ENCODE results near the gene ZBTB7C. TPM values are rescaled to one million over a fixed set of nuclear protein-coding genes. Genes with fewer than 3 reads are reported as not detected.
"Not testable (repeated sequence)": the region's sequence is repeated elsewhere in the genome, so short reads cannot be mapped to it uniquely, and the experiment has no call there.

The ZBTB7C gene
- total RNA-seq, 2 experiments from 2014 or later: 0.09 TPM; not detected in 1

DNA sequence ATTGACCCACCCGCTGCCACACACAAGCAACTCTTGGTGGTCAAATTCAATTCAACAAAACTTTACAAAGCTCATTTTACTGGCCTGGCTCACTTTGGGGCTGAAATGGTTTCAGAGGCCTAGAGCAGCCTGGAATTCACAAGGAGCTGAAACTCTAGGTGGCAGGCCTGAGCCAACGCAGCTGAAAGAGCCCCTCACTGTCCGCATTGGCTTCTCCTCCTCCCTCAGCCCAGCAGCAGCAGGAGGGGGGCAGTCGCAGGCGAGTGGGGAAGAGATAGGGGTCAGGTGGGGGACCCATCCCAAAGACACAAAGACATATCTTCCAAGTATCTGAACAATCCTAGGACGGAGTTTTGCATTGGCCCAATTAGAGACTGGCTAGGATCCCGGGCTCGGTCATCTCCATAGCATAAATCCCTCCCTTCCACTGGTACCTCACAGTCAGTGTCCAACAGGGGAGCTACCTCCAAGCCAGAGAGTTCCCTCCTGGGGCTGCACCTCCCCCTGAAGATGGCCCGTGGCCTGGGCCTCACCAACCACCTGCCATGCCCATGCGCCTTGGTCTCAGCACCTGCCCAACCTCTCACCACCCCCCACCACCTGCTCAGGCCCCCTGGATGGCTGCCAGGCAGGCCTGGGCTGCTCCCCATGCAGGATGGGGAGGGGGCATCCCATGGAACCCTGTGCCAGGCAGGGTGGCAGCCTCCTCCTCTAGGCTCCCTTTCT lies 113.4 kb downstream of the ZBTB7C start:
- Mint-ChIP-seq H3K27ac (no peak overlapping the region), H3K4me3 (no peak overlapping the region), H3K4me1 (peaks cover 6% of the 10 kb centered on the region), H3K36me3 (no peaks in the 10 kb centered on the region), H3K9me3 (ENCODE audit: low read depth) (no peaks in the 10 kb centered on the region), H3K27me3 (no peaks in the 10 kb centered on the region)
- ATAC-seq: no peak
- DNase-seq: peak; percentile 33
- CTCF ChIA-PET: no interaction called here

GRCh38 chr18:48294899-48295585 lies 114.1 kb downstream of the ZBTB7C start:
- Mint-ChIP-seq H3K9me3 (ENCODE audit: low read depth) (no peaks in the 10 kb centered on the region), H3K4me3 (no peak overlapping the region), H3K4me1 (no peaks in the 10 kb centered on the region), H3K27me3 (no peaks in the 10 kb centered on the region), H3K27ac (no peak overlapping the region), H3K36me3 (no peaks in the 10 kb centered on the region)
- DNase-seq (peak; percentile 34), ATAC-seq (no peak)
- CTCF ChIA-PET: no interaction called here

- Mint-ChIP-seq H3K36me3 (no peaks in the 10 kb centered on the region), H3K4me1 (no peaks in the 10 kb centered on the region), H3K9me3 (ENCODE audit: low read depth) (no peaks in the 10 kb centered on the region), H3K27ac (no peak overlapping the region), H3K27me3 (no peaks in the 10 kb centered on the region), H3K4me3 (no peak overlapping the region)
- CTCF ChIA-PET: interaction anchor here (0.7 kb wide), 1 partner anchor 264 kb away, joined by 3 read pairs; no protein-coding TSS in a partner anchor
- ATAC-seq (no peak), DNase-seq (peak; percentile 33)
Measured at GRCh38 chr18:48293954-48294898, 115.0 kb downstream of the ZBTB7C start.

GRCh38 chr18:48292782-48293424 lies 116.3 kb downstream of the ZBTB7C start:
- Mint-ChIP-seq H3K9me3 (ENCODE audit: low read depth) (no peaks in the 10 kb centered on the region), H3K27me3 (peaks cover under 1% of the 10 kb centered on the region), H3K36me3 (no peaks in the 10 kb centered on the region), H3K27ac (no peak overlapping the region), H3K4me1 (no peaks in the 10 kb centered on the region), H3K4me3 (no peak overlapping the region)
- peak; percentile 18 for DNase-seq
- CTCF ChIA-PET: no interaction called here
- ATAC-seq: no peak

DNA sequence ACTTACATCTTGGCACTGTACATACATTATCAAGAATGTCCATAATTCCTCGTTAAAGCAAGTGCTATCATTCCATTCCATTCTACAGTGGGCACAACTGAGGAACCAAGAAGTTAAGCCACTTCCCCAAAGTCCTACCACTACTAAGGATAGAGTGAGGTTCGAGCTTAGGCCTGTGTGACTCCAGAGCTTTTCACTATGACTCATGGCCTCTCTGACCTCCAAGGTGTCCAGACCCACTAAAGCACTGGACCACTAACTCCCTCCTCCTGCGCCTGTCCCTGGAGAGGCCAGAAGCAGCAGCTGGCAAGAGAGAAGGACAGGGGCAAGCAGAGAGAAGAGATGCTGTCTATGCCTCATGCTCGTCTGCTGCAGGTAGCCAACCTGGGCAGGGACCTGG lies 117.0 kb downstream of the ZBTB7C start:
- ATAC-seq (no peak), DNase-seq (no peak)
- Mint-ChIP-seq H3K4me3 (no peak overlapping the region), H3K4me1 (no peaks in the 10 kb centered on the region), H3K27ac (no peak overlapping the region), H3K9me3 (ENCODE audit: low read depth) (no peaks in the 10 kb centered on the region), H3K36me3 (no peaks in the 10 kb centered on the region), H3K27me3 (peaks cover 2% of the 10 kb centered on the region)
- CTCF ChIA-PET: no interaction called here

DNA sequence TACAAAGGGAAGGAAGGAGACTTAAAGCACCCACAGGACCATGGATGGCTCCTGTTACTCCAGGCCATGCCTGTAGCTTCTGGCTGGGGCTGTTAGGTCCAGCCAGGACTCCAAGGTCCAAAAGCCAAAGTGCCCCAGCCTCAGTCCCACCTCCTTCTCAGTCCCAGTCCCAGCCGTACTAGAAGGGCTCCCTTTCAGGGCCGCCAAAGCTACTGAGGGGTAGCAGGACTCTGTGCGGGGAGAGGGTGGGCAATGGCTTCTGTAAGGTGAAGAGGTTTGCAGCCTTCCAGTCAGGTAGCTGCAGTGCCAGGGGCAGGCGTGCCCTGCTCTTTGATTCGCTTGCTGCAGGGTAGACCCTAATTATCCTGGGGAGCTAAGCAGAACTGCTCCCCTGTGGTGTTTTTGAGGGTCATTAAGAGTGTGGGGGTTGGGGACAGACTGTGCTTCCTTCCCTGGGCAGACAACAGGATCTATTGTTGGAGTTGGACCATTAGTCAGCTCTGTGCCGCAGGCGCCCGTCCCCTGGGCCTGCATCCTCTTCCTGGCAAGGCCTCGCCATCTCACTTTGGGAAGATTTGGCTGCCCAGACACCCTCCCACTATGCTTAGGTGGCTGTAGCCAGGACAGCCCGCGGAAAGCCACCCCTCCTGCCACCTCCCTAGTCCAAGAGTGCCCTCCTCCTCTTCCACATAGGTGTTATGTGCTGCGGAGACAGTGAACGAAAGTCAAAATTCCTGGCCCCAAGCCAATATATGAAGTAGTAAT lies 118.8 kb downstream of the ZBTB7C start:
- no peak overlapping the region for H3K4me3 Mint-ChIP-seq
- H3K4me1 Mint-ChIP-seq: no peaks in the 10 kb centered on the region
- DNase-seq: peak; percentile 22
- CTCF ChIA-PET: no interaction called here
- no peak overlapping the region for H3K27ac Mint-ChIP-seq
- no peaks in the 10 kb centered on the region for H3K36me3 Mint-ChIP-seq
- no peaks in the 10 kb centered on the region for H3K9me3 Mint-ChIP-seq (ENCODE audit: low read depth)
- peaks cover 4% of the 10 kb centered on the region for H3K27me3 Mint-ChIP-seq
- ATAC-seq: no peak

- H3K27me3 Mint-ChIP-seq: peaks cover 4% of the 10 kb centered on the region
- ATAC-seq (no peak), DNase-seq (no peak)
- no peaks in the 10 kb centered on the region for H3K4me1 Mint-ChIP-seq
- no peaks in the 10 kb centered on the region for H3K9me3 Mint-ChIP-seq (ENCODE audit: low read depth)
- no peak overlapping the region for H3K4me3 Mint-ChIP-seq
- CTCF ChIA-PET: no interaction called here
- H3K36me3 Mint-ChIP-seq: no peaks in the 10 kb centered on the region
- H3K27ac Mint-ChIP-seq: no peak overlapping the region
Measured at GRCh38 chr18:48284743-48285142, 124.4 kb downstream of the ZBTB7C start.

GRCh38 chr18:48284011-48284410 lies 125.2 kb downstream of the ZBTB7C start:
- H3K36me3 Mint-ChIP-seq; H3K9me3 Mint-ChIP-seq (ENCODE audit: low read depth); H3K4me3 Mint-ChIP-seq; CTCF ChIA-PET; H3K4me1 Mint-ChIP-seq; H3K27ac Mint-ChIP-seq; H3K27me3 Mint-ChIP-seq; ATAC-seq: not testable (repeated sequence)
- DNase-seq: peak; percentile 14

DNA sequence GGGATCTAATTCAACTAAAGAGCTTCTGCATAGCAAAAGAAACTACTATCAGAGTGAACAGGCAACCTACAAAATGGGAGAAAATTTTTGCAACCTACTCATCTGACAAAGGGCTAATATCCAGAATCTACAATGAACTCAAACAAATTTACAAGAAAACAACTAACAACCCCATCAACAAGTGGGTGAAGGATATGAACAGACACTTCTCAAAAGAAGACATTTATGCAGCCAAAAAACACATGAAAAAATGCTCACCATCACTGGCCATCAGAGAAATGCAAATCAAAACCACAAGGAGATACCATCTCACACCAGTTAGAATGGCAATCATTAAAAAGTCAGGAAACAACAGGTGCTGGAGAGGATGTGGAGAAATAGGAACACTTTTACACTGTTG lies 127.7 kb downstream of the ZBTB7C start:
- H3K27me3 Mint-ChIP-seq; DNase-seq; H3K9me3 Mint-ChIP-seq (ENCODE audit: low read depth); H3K36me3 Mint-ChIP-seq; H3K4me1 Mint-ChIP-seq; CTCF ChIA-PET; H3K27ac Mint-ChIP-seq; ATAC-seq; H3K4me3 Mint-ChIP-seq: not testable (repeated sequence)

GRCh38 chr18:48279312-48279711 lies 129.9 kb downstream of the ZBTB7C start:
- H3K27me3 Mint-ChIP-seq: peaks cover 7% of the 10 kb centered on the region
- CTCF ChIA-PET: no interaction called here
- no peaks in the 10 kb centered on the region for H3K9me3 Mint-ChIP-seq (ENCODE audit: low read depth)
- H3K4me3 Mint-ChIP-seq: no peak overlapping the region
- H3K36me3 Mint-ChIP-seq: no peaks in the 10 kb centered on the region
- H3K27ac Mint-ChIP-seq: no peak overlapping the region
- ATAC-seq (no peak), DNase-seq (no peak)
- H3K4me1 Mint-ChIP-seq: no peaks in the 10 kb centered on the region

GRCh38 chr18:48278081-48278480 lies 131.1 kb downstream of the ZBTB7C start:
- H3K27me3 Mint-ChIP-seq: peaks cover 12% of the 10 kb centered on the region
- no peak overlapping the region for H3K27ac Mint-ChIP-seq
- no peaks in the 10 kb centered on the region for H3K9me3 Mint-ChIP-seq (ENCODE audit: low read depth)
- no peak for ATAC-seq
- H3K4me1 Mint-ChIP-seq: no peaks in the 10 kb centered on the region
- DNase-seq: no peak
- no peaks in the 10 kb centered on the region for H3K36me3 Mint-ChIP-seq
- no peak overlapping the region for H3K4me3 Mint-ChIP-seq
- CTCF ChIA-PET: no interaction called here

GRCh38 chr18:48274301-48274700 lies 134.9 kb downstream of the ZBTB7C start:
- H3K4me3 Mint-ChIP-seq: no peak overlapping the region
- CTCF ChIA-PET: no interaction called here

DNA sequence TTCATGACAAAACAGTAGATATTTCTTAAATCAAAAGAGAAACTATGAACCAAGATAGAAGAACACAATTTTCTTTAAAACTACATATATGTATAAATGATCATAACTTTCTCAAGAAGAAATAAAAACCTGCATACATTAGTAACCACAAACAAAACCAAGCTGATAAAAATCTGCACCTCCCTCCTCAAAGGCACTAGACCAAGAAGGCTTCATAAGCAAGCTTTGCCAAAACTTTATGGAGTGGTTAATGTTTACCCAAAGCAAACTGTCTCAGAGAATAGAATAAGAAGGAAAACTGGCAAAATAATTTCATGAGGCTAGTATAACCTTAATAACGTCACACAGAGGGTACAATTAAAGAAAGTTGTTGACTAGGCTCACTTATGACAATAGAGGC lies 138.3 kb downstream of the ZBTB7C start:
- H3K27me3 Mint-ChIP-seq: peaks cover 21% of the 10 kb centered on the region
- CTCF ChIA-PET: no interaction called here

More at GRCh38 chr18:48274301-48274700, 134.9 kb downstream of the ZBTB7C start:
- Mint-ChIP-seq H3K27me3 (peaks cover 21% of the 10 kb centered on the region), H3K4me1 (no peaks in the 10 kb centered on the region), H3K27ac (no peak overlapping the region), H3K36me3 (no peaks in the 10 kb centered on the region), H3K9me3 (ENCODE audit: low read depth) (no peaks in the 10 kb centered on the region)
- DNase-seq (no peak), ATAC-seq (no peak)

More for the DNA sequence above, 138.3 kb downstream of the ZBTB7C start:
- Mint-ChIP-seq H3K4me1 (no peaks in the 10 kb centered on the region), H3K36me3 (no peaks in the 10 kb centered on the region), H3K9me3 (ENCODE audit: low read depth) (no peaks in the 10 kb centered on the region), H3K27ac (no peak overlapping the region), H3K4me3 (no peak overlapping the region)
- DNase-seq: no peak
- ATAC-seq: no peak
